Myocyte (in vitro differentiated cells): ENCODE data around the gene SHC1. TPM values are rescaled to one million over a fixed set of nuclear protein-coding genes. Genes with fewer than 3 reads are reported as not detected.
"Not testable (repeated sequence)": the region's sequence is repeated elsewhere in the genome, so short reads cannot be mapped to it uniquely, and the experiment has no call there.

Experiments used
- DNase-seq: peaks from one replicate; pipeline ENCODE4 v3.0.0-alpha.2; 2012; ENCODE audit warnings: low read depth
- total RNA-seq: library from RNA; depleted of rRNA; stranded (reverse); fragments of >200 nt; gene quantifications from 2 replicates; pipeline ENCODE4 v1.2.3, GENCODE V29; 2014

SHC1 gene
- total RNA-seq, 1 donor from 2014 or later = 171 TPM

GRCh38 chr1:154996966-154997701 lies 26.6 kb upstream of the SHC1 start:
- no peak for DNase-seq

GRCh38 chr1:154995301-154995983 lies 24.9 kb upstream of the SHC1 start:
- peak; percentile 74 for DNase-seq

GRCh38 chr1:154994591-154994990 lies 24.0 kb upstream of the SHC1 start:
- DNase-seq = no peak

GRCh38 chr1:154994269-154994587 lies 23.7 kb upstream of the SHC1 start:
- no peak for DNase-seq

GRCh38 chr1:154993572-154994268 lies 23.2 kb upstream of the SHC1 start, which contains the start of gene LENEP:
Gene LENEP, plus strand, starts transcription at chr1:154993586. Its CDS starts 22 bp downstream, at chr1:154993608.
- no peak for DNase-seq

- DNase-seq = no peak
Observed at GRCh38 chr1:154992721-154993571, 22.4 kb upstream of the SHC1 start.

- no peak for DNase-seq
Observed at GRCh38 chr1:154990276-154990675, 19.7 kb upstream of the SHC1 start.

GRCh38 chr1:154989195-154989860 lies 18.8 kb upstream of the SHC1 start:
- DNase-seq = no peak

GRCh38 chr1:154988058-154988954 lies 17.8 kb upstream of the SHC1 start:
- no peak for DNase-seq

- no peak for DNase-seq
Observed at GRCh38 chr1:154987326-154987725, 16.8 kb upstream of the SHC1 start.

GRCh38 chr1:154986736-154987135 lies 16.2 kb upstream of the SHC1 start:
- DNase-seq = not testable (repeated sequence)

- DNase-seq = no peak
Observed at GRCh38 chr1:154983776-154984466, 13.4 kb upstream of the SHC1 start.

- peak; percentile 100 for DNase-seq
Observed at GRCh38 chr1:154982897-154983648, 12.5 kb upstream of the SHC1 start, which contains the start of gene FLAD1. Gene FLAD1, plus strand, starts transcription at chr1:154983344. Its CDS starts 351 bp downstream, at chr1:154983695.

GRCh38 chr1:154982341-154982740 lies 11.8 kb upstream of the SHC1 start:
- DNase-seq = no peak

- no peak for DNase-seq
Observed at GRCh38 chr1:154978360-154978759, 7.8 kb upstream of the SHC1 start.

GRCh38 chr1:154977762-154978161 lies 7.2 kb upstream of the SHC1 start:
- not testable (repeated sequence) for DNase-seq

GRCh38 chr1:154975409-154976059 lies 5.0 kb upstream of the SHC1 start:
- DNase-seq = peak; percentile 63
